Spleen (tissue), 7 donors: ENCODE results near the gene DRAXIN.

Experiments used
- CTCF ChIP-seq, 11 experiments: fragments of 200-600 bp in 7 of 11; fragments of 450-650 bp in 4 of 11; sonication (generic) in 4 of 11; IDR thresholded peaks in 8 of 11; conservative IDR thresholded peaks in 3 of 11; 1 replicate in 7 of 11; 2 replicates in 4 of 11; pipeline versions ENCODE4 v1.4.0 to v1.8.0; 2016 to 2021; ENCODE audit warnings: antibody characterized with exemption in 11 of 11, inconsistent platforms in 4 of 11, mild to moderate bottlenecking in 1 of 11
- POLR2A ChIP-seq, 3 donors: fragments of 450-650 bp; IDR thresholded peaks; one replicate each; pipeline ENCODE4 v1.5.1; 2017; ENCODE audit warnings: antibody characterized with exemption in 3 of 3, mild to moderate bottlenecking in 1 of 3
- POLR2AphosphoS5 ChIP-seq, 3 donors: sonication (generic); formaldehyde crosslinking; IDR thresholded peaks; one replicate each; pipeline ENCODE4 v1.5.1; 2017; ENCODE audit warnings: antibody characterized with exemption in 3 of 3
- donor health status: DM: no; HTN: no; CAD: no; lungs with moderate emphysema.
- donor health status: DM: no; HTN: no; CAD: no.
- donor health status: DM: no; HTN: no; CAD: no.

- no peak for TF ChIP-seq CTCF (IDR thresholded peaks at IDR 0.05 in 8 of 11, conservative IDR thresholded peaks at IDR 0.05 in 3 of 11)
- TF ChIP-seq POLR2AphosphoS5 (IDR thresholded peaks at IDR 0.05): no peak
- no peak for TF ChIP-seq POLR2A (IDR thresholded peaks at IDR 0.05)
Measured at GRCh38 chr1:11740258-11741192, 49.0 kb downstream of the DRAXIN start.
